ENCODE results near the gene SP6.
A peak's percentile ranks its signal among the peaks of the same experiment; 100 is the strongest.

The SP6 gene

GRCh38 chr17:47850692-47851573 is at the start of gene SP6:
Gene SP6 (minus strand): TSS chr17:47851163. CDS start chr17:47848429, 2,734 bp downstream.
- DNase-seq (ENCODE audit: low read depth, low spot score): peak; percentile 11

- DNase-seq (ENCODE audit: low read depth, low spot score): no peak
These were observed 48.7 kb upstream of the SP6 start for GRCh38 chr17:47899643-47900042.

- DNase-seq (ENCODE audit: low read depth, low spot score): no peak
These were observed 47.3 kb upstream of the SP6 start for GRCh38 chr17:47898241-47898640.

- no peak for DNase-seq (ENCODE audit: low read depth, low spot score)
These were observed 46.6 kb upstream of the SP6 start for GRCh38 chr17:47897561-47897960.

- DNase-seq (ENCODE audit: low read depth, low spot score): no peak
These were observed 45.9 kb upstream of the SP6 start for GRCh38 chr17:47896672-47897490.

GRCh38 chr17:47895856-47896671 is 45.1 kb upstream of the SP6 start, which contains the start of gene SP2:
Gene SP2 (plus strand): TSS chr17:47896236. CDS start chr17:47896287, 51 bp downstream.
- DNase-seq (ENCODE audit: low read depth, low spot score): peak; percentile 95

- DNase-seq (ENCODE audit: low read depth, low spot score): no peak
These were observed 44.4 kb upstream of the SP6 start for GRCh38 chr17:47895347-47895855.

GRCh38 chr17:47894498-47895346 is 43.8 kb upstream of the SP6 start:
- no peak for DNase-seq (ENCODE audit: low read depth, low spot score)

GRCh38 chr17:47891545-47892088 is 40.7 kb upstream of the SP6 start:
- no peak for DNase-seq (ENCODE audit: low read depth, low spot score)

GRCh38 chr17:47889734-47890529 is 39.0 kb upstream of the SP6 start:
- DNase-seq (ENCODE audit: low read depth, low spot score): peak; percentile 80

- no peak for DNase-seq (ENCODE audit: low read depth, low spot score)
These were observed 37.3 kb upstream of the SP6 start for GRCh38 chr17:47888293-47888692.

GRCh38 chr17:47884905-47885730 is 34.2 kb upstream of the SP6 start:
- no peak for DNase-seq (ENCODE audit: low read depth, low spot score)

- DNase-seq (ENCODE audit: low read depth, low spot score): no peak
These were observed 33.4 kb upstream of the SP6 start for GRCh38 chr17:47884427-47884740.

- no peak for DNase-seq (ENCODE audit: low read depth, low spot score)
These were observed 32.8 kb upstream of the SP6 start for GRCh38 chr17:47883589-47884426.

GRCh38 chr17:47882695-47883588 is 32.0 kb upstream of the SP6 start:
- DNase-seq (ENCODE audit: low read depth, low spot score): no peak

- DNase-seq (ENCODE audit: low read depth, low spot score): no peak
These were observed 31.3 kb upstream of the SP6 start for GRCh38 chr17:47882247-47882646.
